GM11168 (cell line): ENCODE data around the gene NT5DC4.

Source experiments
- in situ Hi-C: fragments of 300-500 bp; cut with MboI; formaldehyde crosslinking; loops from one replicate; pipeline ENCODE4 v1.12.0; 2022; ENCODE audit warnings: low sequenced_read_pairs; ENCODE audit not compliant: unreplicated experiment

The NT5DC4 gene

GRCh38 chr2:112740527-112740926, 19.7 kb downstream of the NT5DC4 start:
- in situ Hi-C loops: loop anchor here (10.0 kb wide), 1 partner anchor 164 kb away; no protein-coding TSS in a partner anchor

- in situ Hi-C loops: loop anchor here (10.0 kb wide), 1 partner anchor 155 kb away; no protein-coding TSS in a partner anchor
Measured at GRCh38 chr2:112749755-112750559, 29.1 kb downstream of the NT5DC4 start.

GRCh38 chr2:112750560-112750843, 29.7 kb downstream of the NT5DC4 start:
- in situ Hi-C loops: no loop called here

- in situ Hi-C loops: no loop called here
Measured at GRCh38 chr2:112751451-112752197, 30.8 kb downstream of the NT5DC4 start.

GRCh38 chr2:112752667-112753066, 31.8 kb downstream of the NT5DC4 start:
- in situ Hi-C loops: no loop called here

GRCh38 chr2:112754564-112754963, 33.7 kb downstream of the NT5DC4 start:
- in situ Hi-C loops: no loop called here

- in situ Hi-C loops: loop anchor here (5.0 kb wide), 1 partner anchor 122 kb away; no protein-coding TSS in a partner anchor
Measured at GRCh38 chr2:112755444-112755843, 34.6 kb downstream of the NT5DC4 start.

GRCh38 chr2:112756207-112756606, 35.4 kb downstream of the NT5DC4 start:
- in situ Hi-C loops: loop anchor here (5.0 kb wide), 1 partner anchor 121 kb away; no protein-coding TSS in a partner anchor

GRCh38 chr2:112757265-112757664, 36.4 kb downstream of the NT5DC4 start:
- in situ Hi-C loops: loop anchor here (5.0 kb wide), 1 partner anchor 120 kb away; no protein-coding TSS in a partner anchor

GRCh38 chr2:112758711-112759110, 37.9 kb downstream of the NT5DC4 start:
- in situ Hi-C loops: loop anchor here (5.0 kb wide), 1 partner anchor 119 kb away; no protein-coding TSS in a partner anchor

GRCh38 chr2:112760149-112760548, 39.3 kb downstream of the NT5DC4 start:
- in situ Hi-C loops: no loop called here

GRCh38 chr2:112762276-112762675, 41.5 kb downstream of the NT5DC4 start:
- in situ Hi-C loops: no loop called here

GRCh38 chr2:112764071-112765044, 43.5 kb downstream of the NT5DC4 start, which contains the start of gene CKAP2L:
Gene CKAP2L (minus strand): TSS chr2:112764609. CDS start chr2:112764598, 11 bp downstream.
- in situ Hi-C loops: no loop called here

- in situ Hi-C loops: no loop called here
Measured at GRCh38 chr2:112765251-112765650, 44.4 kb downstream of the NT5DC4 start.

- in situ Hi-C loops: no loop called here
Measured at GRCh38 chr2:112767693-112768330, 47.0 kb downstream of the NT5DC4 start.

GRCh38 chr2:112768432-112768831, 47.6 kb downstream of the NT5DC4 start:
- in situ Hi-C loops: no loop called here

GRCh38 chr2:112772322-112772721, 51.5 kb downstream of the NT5DC4 start:
- in situ Hi-C loops: no loop called here

GRCh38 chr2:112772911-112773475, 52.2 kb downstream of the NT5DC4 start:
- in situ Hi-C loops: no loop called here

- in situ Hi-C loops: no loop called here
Measured at GRCh38 chr2:112773556-112773955, 52.7 kb downstream of the NT5DC4 start.
